Hair follicle dermal papilla cell (primary cell): ENCODE results near the gene CPA1. TPM values are rescaled to one million over a fixed set of nuclear protein-coding genes. Genes with fewer than 3 reads are reported as not detected.

ENCODE experiments used
- total RNA-seq: library from RNA; depleted of rRNA; stranded (reverse); fragments of >200 nt; gene quantifications from 2 replicates; pipeline ENCODE4 v1.2.3, GENCODE V29; 2012

CPA1 gene
- not detected in 2 replicates for total RNA-seq

GRCh38 chr7:130379921-130380860 lies at the start of gene CPA1:
CPA1 (plus strand) TSS chr7:130380494; CDS start chr7:130380521, 27 bp downstream.

DNA sequence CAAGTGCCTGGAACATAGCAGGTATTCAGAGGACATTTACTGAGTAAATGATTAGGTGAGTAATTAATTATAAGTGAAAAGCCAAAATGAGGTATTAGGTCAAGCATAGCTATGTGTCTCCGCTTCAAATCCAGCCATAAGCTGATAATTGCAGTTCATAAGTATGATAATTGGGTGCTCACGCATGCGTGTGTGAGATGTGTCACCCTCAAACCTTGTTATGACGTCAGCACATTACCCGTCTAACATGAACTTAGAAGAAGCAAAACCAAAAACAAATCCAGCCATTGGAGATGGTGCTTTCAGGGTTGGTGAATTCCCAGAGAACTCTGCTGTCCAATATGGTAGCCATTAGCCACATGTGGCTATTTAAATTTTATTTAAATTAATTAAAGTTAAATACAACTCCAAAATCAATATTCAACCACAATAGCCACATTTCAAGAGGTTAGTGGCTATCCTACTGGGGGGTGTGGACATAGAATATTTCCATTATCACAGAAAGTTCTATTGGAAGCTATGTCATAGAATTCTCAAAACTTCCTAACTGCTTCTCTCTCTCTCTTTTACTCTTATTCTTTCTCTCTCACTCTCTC lies 35.9 kb upstream of the CPA1 start, which contains the start of gene CPA5:
Gene CPA5 (plus strand): TSS at position 546 of the 596 bp plus-strand sequence. CDS start 1,670 bp downstream, outside the sequence.

Other genes starting within 250 kb of the CPA1 start
- gene TMEM209, start 175.1 kb upstream of the CPA1 start, total RNA-seq: 19.1 and 21.4 TPM in 2 replicates
- not detected in 2 replicates for gene SSMEM1, start 172.6 kb upstream of the CPA1 start, total RNA-seq
- not detected in 2 replicates for gene CPA2, start 113.6 kb upstream of the CPA1 start, total RNA-seq
- 6.8 and 7.0 TPM in 2 replicates for gene CPA4, start 87.3 kb upstream of the CPA1 start, total RNA-seq
- 0.16 TPM in 1 of 2 replicates, not detected in the other for gene CPA5, start 35.7 kb upstream of the CPA1 start, total RNA-seq
- gene CEP41, start 60.5 kb downstream of the CPA1 start, total RNA-seq: 15.9 and 16.3 TPM in 2 replicates
- 24.3 and 29.2 TPM in 2 replicates for gene MEST, start 111.6 kb downstream of the CPA1 start, total RNA-seq